Right lobe of liver (tissue), 4 donors: ENCODE measurements around the gene HOXD4.

Source experiments
- POLR2A ChIP-seq: fragments of 450-650 bp; IDR thresholded peaks from one replicate; pipeline ENCODE4 v1.6.1; 2017; ENCODE audit warnings: antibody characterized with exemption, mild to moderate bottlenecking
- TF ChIP-seq, protein P1 (sequence below), 4 donors: fragments of 200-600 bp in 3 of 4; fragments of 450-650 bp in 1 of 4; IDR thresholded peaks; one replicate each; pipeline versions ENCODE4 v1.5.1 to v1.8.0; 2016 to 2022; ENCODE audit warnings: antibody characterized with exemption in 4 of 4, mild to moderate bottlenecking in 2 of 4
- donor health status: DM: no; HTN: no; CAD: no.
- donor health status: DM: no; HTN: no; CAD: no.
- donor health status: DM: no; HTN: yes; CAD: no.

DNA sequence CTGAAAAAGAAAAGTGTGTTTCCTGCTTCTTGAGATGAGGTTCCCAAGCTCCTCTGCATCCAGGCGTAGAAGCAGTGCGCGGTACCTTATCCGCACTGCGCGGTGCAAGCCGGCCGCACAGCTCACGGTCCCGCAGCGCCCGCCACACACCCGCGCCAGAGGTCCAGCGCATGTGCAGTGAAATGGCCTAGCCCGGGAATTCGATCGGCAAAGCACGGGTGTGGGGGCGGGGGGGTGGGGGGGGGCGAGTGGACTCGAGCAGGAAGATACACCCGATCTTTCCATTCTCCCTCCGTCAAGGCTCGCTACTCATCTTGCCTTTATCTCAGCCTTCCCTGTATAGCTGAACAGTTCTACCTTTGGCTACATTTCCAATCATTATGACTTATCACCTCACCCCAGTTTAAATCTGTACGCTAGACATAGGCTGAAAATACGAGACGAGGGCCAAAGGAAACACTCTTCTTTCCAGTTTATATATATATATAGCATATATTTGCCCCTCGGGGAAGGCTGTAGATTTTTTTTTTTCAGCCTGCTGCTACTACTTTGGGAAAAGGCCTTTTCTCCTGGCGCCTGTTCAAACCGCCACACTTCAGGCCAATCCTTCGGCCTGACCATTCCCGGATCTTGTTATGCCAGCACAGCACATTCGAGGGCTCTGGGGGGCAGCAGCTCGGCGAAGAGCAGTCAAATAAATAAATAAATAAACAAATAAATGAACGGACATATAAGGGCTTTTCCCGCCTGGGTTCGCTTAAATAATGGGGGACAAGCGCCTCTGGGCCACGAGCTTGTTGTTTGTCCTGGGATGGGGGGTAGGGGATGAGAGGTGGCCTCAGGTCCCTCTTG is 11.5 kb upstream of the HOXD4 start:
- TF ChIP-seq, protein P1, sequence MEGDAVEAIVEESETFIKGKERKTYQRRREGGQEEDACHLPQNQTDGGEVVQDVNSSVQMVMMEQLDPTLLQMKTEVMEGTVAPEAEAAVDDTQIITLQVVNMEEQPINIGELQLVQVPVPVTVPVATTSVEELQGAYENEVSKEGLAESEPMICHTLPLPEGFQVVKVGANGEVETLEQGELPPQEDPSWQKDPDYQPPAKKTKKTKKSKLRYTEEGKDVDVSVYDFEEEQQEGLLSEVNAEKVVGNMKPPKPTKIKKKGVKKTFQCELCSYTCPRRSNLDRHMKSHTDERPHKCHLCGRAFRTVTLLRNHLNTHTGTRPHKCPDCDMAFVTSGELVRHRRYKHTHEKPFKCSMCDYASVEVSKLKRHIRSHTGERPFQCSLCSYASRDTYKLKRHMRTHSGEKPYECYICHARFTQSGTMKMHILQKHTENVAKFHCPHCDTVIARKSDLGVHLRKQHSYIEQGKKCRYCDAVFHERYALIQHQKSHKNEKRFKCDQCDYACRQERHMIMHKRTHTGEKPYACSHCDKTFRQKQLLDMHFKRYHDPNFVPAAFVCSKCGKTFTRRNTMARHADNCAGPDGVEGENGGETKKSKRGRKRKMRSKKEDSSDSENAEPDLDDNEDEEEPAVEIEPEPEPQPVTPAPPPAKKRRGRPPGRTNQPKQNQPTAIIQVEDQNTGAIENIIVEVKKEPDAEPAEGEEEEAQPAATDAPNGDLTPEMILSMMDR (IDR thresholded peaks at IDR 0.05): no peak
- no peak for TF ChIP-seq POLR2A
